ENCODE results near the gene CNN3. TPM values are rescaled to one million over a fixed set of nuclear protein-coding genes. Genes with fewer than 3 reads are reported as not detected.

Gene CNN3
- total RNA-seq, 4 donors from 2014 or later, result 106 to 205 (median 149) TPM

DNA sequence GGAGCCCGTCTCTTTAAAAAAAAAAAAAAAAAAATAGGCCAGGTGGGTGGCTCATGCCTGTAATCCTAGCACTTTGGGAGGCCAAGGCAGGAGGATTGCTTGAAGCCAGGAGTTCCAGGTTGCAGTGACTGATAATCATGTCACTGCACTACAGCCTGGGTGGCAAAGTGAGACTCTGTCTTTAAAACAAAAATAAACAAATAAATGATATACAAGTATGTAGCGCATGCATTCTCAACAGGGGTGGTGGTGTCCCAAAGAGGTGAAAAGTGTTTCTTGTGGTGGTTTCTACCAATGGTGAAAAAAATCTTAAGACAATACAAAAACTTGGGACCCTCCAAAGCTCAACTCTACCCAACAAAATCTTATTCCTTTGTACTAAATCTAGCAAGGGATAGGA is 17.9 kb downstream of the CNN3 start:
- TF ChIP-seq CTCF (IDR thresholded peaks at IDR 0.05) (no peak), POLR2A (IDR thresholded peaks at IDR 0.05) (no peak)
- H3K36me3 ChIP-seq, result peaks cover 0 to 51% (median 0%) of the 10 kb centered on the region in 3 donors
- H3K27me3 ChIP-seq, result no peaks in the 10 kb centered on the region
- peaks cover 0 to 67% (median 5%) of the 10 kb centered on the region in 3 donors for H3K4me1 ChIP-seq
- no peaks in the 10 kb centered on the region for H3K9me3 ChIP-seq
- H3K27ac ChIP-seq, result no peak overlapping the region
- H3K4me3 ChIP-seq, result no peak overlapping the region
- no peak for DNase-seq
- intact Hi-C loops (cut with DNase I), result no loop called here
- WGBS, 2 donors, result 66 to 88% methylated on average over 2 of the region's 2 CpGs

DNA sequence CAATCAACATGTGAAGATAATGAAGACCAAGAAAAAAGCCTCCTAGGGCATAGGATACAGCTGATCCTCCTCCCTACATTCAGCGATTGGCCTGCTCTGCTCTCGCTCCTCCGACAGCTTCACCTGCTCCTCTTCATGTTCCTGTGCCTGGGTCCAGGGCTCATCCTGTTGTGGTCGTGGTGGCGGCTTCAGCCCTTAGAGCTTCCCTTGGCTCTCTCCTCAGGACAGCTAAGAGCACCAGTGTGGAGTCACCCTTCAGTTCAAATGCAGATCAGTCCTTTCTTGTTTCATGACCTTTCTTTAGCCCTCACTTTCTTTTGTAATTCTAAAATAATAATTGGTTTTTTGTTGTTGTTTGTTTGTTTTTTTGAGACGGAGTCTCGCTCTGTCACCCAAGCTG is 18.7 kb downstream of the CNN3 start:
- no peak for TF ChIP-seq POLR2A (IDR thresholded peaks at IDR 0.05)
- peaks cover 0 to 64% (median 5%) of the 10 kb centered on the region in 3 donors for H3K4me1 ChIP-seq
- no peak overlapping the region for H3K27ac ChIP-seq
- H3K4me3 ChIP-seq, result no peak overlapping the region
- no peaks in the 10 kb centered on the region for H3K9me3 ChIP-seq
- peaks cover 0 to 53% (median 0%) of the 10 kb centered on the region in 3 donors for H3K36me3 ChIP-seq
- 92% methylated on average over 7 of the region's 7 CpGs for WGBS, 2 donors
- intact Hi-C loops (cut with DNase I), result no loop called here
- no peaks in the 10 kb centered on the region for H3K27me3 ChIP-seq
- DNase-seq, result no peak

DNA sequence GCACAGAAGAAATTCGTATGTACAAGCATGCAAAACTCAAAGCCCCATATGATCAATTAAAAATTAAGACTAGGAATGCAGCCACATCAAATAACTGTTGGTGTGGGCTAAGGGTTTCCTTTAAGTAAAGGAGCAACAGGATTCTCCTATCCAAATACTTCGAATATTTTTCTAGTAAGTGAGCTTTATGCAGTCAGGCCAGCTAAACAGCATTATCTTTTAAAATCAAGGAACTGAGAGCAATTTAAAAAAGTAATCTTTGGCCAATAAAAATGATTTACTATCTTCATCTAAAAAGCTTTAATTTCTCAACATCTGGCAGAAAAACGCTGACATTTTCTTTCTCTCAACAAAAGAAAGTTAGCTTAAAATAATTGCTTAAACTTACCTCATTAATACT is 19.8 kb downstream of the CNN3 start:
- no peak for DNase-seq
- Histone ChIP-seq H3K9me3 (no peaks in the 10 kb centered on the region), H3K36me3 (peaks cover 0 to 64% (median 0%) of the 10 kb centered on the region in 3 donors), H3K4me1 (peaks cover 0 to 53% (median 8%) of the 10 kb centered on the region in 3 donors), H3K4me3 (no peak overlapping the region), H3K27me3 (no peaks in the 10 kb centered on the region), H3K27ac (no peak overlapping the region)
- intact Hi-C loops (cut with DNase I), result no loop called here
- TF ChIP-seq CTCF (IDR thresholded peaks at IDR 0.05) (no peak), POLR2A (IDR thresholded peaks at IDR 0.05) (no peak)
- 62 to 75% methylated on average over 3 of the region's 3 CpGs for WGBS, 2 donors

DNA sequence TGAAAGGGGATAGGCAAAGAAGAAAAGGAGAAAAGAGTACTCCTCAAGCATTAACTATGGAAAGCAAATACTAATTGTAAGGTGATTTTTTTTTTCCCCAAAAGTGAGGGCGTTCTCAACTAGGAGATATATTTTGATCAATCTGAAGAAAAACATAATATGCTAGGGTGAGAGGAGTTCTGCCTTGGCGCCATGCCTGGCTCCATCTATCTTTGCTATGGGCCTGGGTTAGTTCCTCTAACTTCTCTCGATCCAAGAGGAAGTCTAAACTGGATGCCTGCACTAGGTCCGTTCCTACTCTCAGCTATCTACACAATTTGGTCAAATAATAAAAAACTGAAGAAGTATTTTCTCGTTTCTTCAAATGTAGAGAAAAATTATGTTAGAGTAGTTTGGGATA is 20.5 kb downstream of the CNN3 start:
- intact Hi-C loops (cut with DNase I), result no loop called here
- DNase-seq, result no peak
- TF ChIP-seq CTCF (IDR thresholded peaks at IDR 0.05) (no peak), POLR2A (IDR thresholded peaks at IDR 0.05) (no peak)
- no peak overlapping the region for H3K4me3 ChIP-seq
- H3K9me3 ChIP-seq, result no peaks in the 10 kb centered on the region
- peaks cover 0 to 67% (median 0%) of the 10 kb centered on the region in 3 donors for H3K36me3 ChIP-seq
- no peaks in the 10 kb centered on the region for H3K27me3 ChIP-seq
- no peak overlapping the region for H3K27ac ChIP-seq
- 77 to 81% methylated on average over 5 of the region's 5 CpGs for WGBS, 2 donors
- H3K4me1 ChIP-seq, result peaks cover 0 to 46% (median 3%) of the 10 kb centered on the region in 3 donors

GRCh38 chr1:94905207-94905606 is 21.7 kb downstream of the CNN3 start:
- no peak overlapping the region for H3K27ac ChIP-seq
- no peak for DNase-seq

More at GRCh38 chr1:94905207-94905606, 21.7 kb downstream of the CNN3 start:
- H3K4me3 ChIP-seq, result no peak overlapping the region
- WGBS, 2 donors, result 92 to 93% methylated on average over 4 of the region's 4 CpGs
- TF ChIP-seq POLR2A (IDR thresholded peaks at IDR 0.05) (no peak), CTCF (IDR thresholded peaks at IDR 0.05) (no peak)
- peaks cover 0 to 69% (median 0%) of the 10 kb centered on the region in 3 donors for H3K36me3 ChIP-seq
- H3K27me3 ChIP-seq, result no peaks in the 10 kb centered on the region
- peaks cover 0 to 35% (median 3%) of the 10 kb centered on the region in 3 donors for H3K4me1 ChIP-seq
- intact Hi-C loops (cut with DNase I), result no loop called here
- no peaks in the 10 kb centered on the region for H3K9me3 ChIP-seq
